ENCODE measurements around the gene KMT5C.

DNA sequence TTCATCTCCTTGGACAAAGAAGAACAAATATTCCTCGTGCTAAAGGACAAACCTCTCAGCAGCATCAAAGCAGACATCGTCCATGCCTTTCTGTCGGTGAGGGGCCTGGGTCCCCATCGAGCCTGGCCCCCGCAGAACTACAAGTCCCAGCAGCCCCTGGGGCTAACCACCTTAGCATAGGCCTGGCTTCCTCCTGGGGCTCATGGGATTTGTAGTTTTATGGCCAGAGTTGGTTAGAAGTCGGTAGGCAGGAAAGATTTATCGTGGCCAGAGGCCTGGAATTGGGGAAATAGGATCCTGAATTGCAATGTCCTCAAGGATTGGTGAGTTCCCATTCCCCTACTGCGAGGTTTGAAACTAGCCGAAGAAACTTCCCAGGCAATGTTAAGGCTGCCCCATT, 34.2 kb upstream of the KMT5C start:
- TF ChIP-seq, protein P1, sequence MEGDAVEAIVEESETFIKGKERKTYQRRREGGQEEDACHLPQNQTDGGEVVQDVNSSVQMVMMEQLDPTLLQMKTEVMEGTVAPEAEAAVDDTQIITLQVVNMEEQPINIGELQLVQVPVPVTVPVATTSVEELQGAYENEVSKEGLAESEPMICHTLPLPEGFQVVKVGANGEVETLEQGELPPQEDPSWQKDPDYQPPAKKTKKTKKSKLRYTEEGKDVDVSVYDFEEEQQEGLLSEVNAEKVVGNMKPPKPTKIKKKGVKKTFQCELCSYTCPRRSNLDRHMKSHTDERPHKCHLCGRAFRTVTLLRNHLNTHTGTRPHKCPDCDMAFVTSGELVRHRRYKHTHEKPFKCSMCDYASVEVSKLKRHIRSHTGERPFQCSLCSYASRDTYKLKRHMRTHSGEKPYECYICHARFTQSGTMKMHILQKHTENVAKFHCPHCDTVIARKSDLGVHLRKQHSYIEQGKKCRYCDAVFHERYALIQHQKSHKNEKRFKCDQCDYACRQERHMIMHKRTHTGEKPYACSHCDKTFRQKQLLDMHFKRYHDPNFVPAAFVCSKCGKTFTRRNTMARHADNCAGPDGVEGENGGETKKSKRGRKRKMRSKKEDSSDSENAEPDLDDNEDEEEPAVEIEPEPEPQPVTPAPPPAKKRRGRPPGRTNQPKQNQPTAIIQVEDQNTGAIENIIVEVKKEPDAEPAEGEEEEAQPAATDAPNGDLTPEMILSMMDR (IDR thresholded peaks at IDR 0.05), result no peak
- TF ChIP-seq EP300 (IDR thresholded peaks at IDR 0.05; ENCODE audit: low read depth) (no peak), POLR2A (IDR thresholded peaks at IDR 0.05) (no peak)
